GOT3 (cell line): ENCODE results near the gene SRGN.

ENCODE experiments used
- DNase-seq: peaks from one replicate; lab custom pipeline; 2025; ENCODE audit warnings: mixed read lengths; lab: John Stamatoyannopoulos, UW

The SRGN gene

GRCh38 chr10:69090685-69091084, 2.8 kb downstream of the SRGN start:
- DNase-seq = no peak

- DNase-seq = no peak
Measured at GRCh38 chr10:69091143-69091651, 3.3 kb downstream of the SRGN start.

DNA sequence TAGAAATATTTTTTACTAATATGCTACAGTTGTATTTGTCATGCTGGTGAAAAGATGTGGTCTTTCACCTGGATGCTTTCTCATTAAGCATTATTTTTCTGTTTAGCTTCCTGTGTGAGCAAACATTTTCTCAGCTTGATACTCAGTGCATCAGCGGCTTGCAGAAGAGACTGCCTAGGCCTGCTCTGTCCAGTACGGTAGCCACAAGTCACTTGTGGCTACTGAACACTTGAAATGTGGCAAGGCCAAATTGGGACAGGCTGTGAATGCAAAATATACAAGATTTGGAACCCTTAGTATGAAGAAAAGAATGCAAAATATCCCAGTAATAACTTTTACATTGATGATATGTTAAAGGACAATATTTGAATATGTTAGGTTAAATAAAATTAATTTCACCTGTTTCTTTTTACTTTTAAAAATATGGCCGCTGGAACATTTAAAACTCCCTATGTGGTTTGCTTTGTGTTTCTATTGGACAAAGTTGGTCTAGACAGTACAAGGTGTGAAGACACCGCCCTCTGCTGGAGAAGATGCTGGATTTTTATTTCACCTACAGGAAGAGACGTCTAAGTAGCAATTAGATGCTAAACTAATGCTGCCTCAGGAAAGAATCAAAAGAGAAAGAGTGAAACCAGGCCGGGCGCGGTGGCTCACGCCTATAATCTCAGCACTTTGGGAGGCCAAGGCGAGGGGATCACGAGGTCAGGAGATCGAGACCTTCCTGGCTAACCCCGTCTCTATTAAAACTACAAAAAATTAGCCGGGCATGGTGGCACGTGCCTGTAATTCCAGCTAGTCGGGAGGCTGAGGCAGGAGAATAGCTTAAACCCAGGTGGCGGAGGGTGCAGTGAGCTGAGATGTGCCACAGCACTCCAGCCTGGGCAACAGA, 5.3 kb downstream of the SRGN start:
- DNase-seq = no peak

GRCh38 chr10:69093933-69094332, 6.0 kb downstream of the SRGN start:
- DNase-seq = no peak

GRCh38 chr10:69096045-69096444, 8.1 kb downstream of the SRGN start:
- DNase-seq = no peak

DNA sequence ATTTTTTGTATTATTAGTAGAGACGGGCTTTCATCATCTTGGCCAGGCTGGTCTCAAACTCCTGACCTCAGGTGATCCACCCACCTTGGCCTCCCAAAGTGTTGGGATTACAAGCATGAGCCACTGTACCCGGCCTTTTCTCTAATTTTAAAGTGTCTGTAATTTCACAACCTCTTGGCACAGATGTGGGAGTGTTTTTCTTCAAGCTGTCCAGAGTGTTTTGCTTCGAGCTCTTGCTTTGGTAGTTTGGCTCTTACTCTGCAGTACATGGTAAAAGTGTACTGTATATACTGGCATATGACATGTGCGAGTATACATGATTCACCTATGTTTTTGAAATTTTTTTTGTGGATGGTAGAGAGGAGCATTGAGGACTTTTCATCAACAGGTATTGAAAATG, 9.8 kb downstream of the SRGN start:
- DNase-seq = no peak

DNA sequence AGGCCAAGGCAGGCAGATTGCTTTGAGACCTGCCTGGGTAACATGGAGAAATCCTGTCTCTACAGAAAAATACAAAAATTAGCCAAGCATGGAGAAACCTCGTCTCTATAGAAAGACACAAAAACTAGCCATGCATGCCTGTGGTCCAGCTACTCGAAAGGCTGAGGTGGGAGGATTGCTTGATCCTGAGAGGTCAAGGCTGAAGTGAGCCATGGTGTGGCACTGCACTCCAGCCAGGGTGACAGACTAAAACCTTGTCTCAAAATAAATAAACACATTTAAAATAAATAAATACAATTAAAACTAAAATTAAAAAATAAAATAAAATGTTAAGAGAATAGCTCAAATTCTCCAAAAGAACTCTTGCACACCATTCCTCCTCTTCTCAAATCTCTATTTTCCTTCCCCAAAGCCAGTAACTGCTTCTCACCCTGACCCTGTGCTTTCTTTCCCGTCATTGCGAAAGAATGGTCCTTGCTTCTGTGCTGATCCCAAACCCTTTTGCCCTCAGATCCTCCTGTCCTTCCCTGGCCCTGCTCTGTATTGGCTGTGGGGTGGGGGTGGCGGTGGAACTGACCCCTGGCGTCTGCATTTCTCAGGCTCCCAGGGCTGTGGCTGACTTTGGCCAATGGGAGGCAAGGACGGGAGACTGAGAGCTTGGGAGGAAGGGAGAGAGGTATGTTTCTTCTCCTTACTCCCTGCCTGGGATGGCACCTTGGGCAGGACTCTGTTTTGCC, 12.4 kb downstream of the SRGN start:
- no peak for DNase-seq

DNA sequence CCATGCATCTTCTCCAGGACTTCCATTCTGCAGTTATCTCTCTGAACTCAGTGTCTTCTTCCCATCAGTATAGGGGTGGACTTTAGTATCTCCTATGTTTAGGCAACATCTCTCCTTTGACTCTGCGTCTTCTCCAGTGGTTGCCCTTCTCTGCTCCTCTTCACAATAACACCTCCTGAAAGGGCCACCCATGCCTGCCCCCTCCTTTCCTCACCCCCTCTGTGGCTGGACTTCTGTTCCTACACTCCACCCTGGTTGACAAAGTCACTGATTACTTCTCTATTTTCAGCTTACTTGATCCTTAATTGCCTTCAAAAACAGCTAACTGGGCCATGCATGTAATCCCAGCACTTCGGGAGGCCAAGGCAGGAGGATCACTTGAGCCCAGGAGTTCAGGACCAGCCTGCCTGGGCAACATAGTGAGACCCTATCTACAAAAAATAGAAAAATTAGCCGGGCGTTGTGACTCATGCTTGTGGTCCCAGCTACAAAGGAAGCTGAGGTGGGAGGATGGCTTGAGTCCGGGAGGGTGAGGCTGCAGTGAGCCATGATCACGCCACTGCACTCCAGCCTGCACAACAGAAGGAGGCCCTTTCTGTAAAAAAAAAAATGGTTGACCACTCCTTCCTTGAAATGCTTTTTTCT, 13.7 kb downstream of the SRGN start:
- DNase-seq = no peak

DNA sequence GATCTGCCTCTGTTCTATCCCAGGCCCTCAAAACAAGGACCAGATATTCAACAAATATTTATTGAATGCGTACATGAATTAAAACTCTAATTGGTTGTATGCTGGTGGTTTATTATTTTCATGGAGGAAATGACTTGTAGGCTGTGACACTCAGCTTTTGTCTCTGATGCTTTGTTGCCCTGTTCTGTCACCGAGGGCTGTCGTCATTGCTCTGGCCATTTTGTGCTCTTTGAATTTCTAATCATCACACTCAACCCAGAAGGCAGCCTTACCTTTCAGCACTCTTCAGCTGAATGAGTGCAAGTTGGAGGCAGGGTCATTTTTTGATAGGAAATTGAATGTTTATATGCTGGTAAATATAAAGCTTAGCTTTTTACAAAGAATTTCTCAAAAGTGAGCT, 14.5 kb downstream of the SRGN start:
- DNase-seq = no peak

DNA sequence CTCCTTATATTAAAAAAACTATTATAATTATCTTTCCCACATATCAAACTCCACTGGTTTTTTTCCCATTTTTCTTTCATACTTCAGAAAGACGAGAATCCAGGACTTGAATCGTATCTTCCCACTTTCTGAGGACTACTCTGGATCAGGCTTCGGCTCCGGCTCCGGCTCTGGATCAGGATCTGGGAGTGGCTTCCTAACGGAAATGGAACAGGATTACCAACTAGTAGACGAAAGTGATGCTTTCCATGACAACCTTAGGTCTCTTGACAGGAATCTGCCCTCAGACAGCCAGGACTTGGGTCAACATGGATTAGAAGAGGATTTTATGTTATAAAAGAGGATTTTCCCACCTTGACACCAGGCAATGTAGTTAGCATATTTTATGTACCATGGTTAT, 15.9 kb downstream of the SRGN start:
- no peak for DNase-seq

DNA sequence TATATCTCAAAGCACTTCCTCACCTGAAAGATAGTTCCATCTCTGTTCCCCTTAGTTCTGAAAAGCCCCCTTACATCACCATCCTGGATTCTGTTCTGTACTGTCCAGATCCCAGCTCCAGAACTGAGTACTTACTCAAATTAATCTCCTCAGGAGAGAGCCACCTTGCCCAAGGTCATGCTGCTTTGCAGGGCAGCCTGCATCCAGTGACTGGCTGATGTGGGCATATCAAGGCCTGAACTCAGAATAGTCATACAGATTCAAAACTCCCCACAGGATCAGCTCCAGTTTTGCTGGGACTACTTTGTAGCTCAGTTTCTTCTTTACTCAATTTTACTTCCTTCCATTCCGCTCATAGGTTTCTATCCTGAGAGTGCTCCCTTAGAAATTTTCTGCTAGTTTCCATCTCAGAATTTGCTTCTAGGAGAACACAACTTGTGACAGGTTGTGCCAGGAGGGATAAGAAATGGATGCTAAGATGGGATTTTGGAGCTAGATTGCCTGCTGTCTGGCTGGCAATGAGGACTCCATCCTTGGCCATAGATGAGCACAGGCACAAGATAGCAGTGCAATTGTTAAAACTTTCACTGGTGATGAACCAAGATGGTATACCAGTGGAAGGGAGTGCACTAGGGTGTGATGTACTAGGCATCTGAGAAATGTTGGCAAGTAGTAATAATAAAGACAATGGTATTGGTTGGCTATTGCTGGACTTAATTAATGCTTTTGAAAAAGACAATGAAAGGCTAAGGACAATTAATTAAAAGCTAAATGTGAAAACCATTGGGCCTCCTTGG, 17.3 kb downstream of the SRGN start:
- no peak for DNase-seq

- DNase-seq = no peak
Measured at GRCh38 chr10:69107176-69107490, 19.2 kb downstream of the SRGN start.

DNA sequence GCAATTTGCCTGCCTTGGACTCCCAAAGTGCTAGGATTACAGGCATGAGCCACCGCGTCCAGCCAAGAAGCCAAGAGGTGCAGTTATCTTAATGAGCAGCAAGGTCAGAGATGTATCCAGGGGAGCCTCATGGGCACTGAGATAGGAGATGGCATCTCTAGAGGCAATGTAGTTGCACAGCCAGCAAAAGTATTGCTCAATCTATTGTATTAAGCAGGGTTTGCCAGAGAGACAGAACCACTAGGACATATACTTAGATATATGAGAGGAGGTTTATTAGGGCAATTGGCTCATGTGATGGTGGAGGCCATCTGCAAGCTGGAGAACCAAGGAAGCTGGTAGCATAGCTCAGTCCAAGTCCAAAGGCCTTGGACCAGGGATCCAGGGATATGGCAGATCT, 19.8 kb downstream of the SRGN start:
- DNase-seq = no peak

- no peak for DNase-seq
Measured at GRCh38 chr10:69119896-69120295, 32.0 kb downstream of the SRGN start.

DNA sequence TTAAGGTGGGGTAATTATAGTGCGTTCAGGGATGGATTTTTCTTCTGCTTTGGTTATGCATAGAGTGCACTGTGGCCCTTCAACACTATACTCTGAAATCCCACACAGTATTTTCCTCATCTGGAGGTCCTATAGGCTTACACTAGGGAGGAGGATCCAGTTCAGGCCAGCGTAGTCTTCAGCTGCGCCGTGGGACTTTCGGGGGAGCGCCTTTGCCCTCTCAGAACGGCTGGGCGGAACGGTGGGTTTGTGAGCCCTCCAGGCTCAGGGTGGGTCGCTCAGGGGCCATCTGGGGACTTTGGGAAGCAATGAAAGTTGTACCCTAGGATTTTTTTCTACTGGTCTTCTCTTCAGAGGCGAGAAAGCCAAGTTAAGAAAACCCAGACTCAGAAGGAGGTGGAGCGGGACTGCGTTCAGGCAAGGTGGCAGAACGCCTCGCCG, 35.4 kb downstream of the SRGN start:
- DNase-seq = no peak

- DNase-seq = peak; percentile 96
Measured at GRCh38 chr10:69123747-69124562, 36.1 kb downstream of the SRGN start, which contains the start of gene VPS26A. Gene VPS26A, plus strand, starts transcription at chr10:69124178. Its CDS starts 100 bp downstream, at chr10:69124278.

GRCh38 chr10:69124563-69125268, 36.8 kb downstream of the SRGN start:
- DNase-seq = no peak

DNA sequence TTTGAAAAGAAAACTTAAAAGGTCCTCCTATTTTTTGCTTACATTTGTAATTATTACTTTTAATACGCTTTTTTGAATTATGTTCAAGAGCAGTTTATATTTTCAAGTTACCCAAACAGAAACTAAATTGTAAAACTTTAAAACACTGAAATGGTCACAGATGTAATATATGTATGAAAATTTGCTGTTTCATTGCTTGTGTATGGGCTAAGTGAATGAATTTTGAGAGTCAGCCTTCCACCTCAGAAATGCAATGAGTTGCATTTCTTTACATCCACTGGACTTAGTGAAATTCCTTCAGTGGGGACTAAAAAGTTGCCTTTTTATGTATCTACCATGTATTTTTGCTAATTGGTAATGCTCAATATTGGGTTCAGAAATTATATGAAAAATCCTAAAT, 37.7 kb downstream of the SRGN start:
- no peak for DNase-seq

DNA sequence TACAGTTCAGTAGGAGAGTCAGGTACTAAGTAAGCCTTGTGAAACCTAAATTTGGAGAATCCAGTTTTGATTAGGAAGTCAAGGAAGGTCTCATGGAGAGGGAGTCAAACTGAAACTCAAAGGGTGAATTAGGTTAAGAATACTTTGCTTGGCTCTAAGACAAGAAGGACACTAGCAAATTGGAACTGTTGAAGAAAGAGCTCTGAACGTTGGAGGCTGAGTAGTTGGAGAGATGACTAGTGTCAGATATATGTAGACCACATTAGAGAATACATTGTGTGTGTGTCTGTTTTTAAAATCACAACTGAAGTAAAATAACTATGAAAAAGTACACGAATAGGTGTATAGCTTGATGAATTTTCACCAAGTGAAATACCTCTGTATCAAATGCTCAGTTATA, 42.3 kb downstream of the SRGN start:
- no peak for DNase-seq

GRCh38 chr10:69139961-69140360, 52.1 kb downstream of the SRGN start:
- no peak for DNase-seq
